GM12878 (cell line): ENCODE measurements around the gene ITSN1. TPM values are rescaled to one million over a fixed set of nuclear protein-coding genes. Genes with fewer than 3 reads are reported as not detected.

Experiments
- ATAC-seq: fragments of 200-7000 bp; cut with Tn5 transposase; 3 replicates; pipeline ENCODE4 v1.9.1; 2020; ENCODE audit warnings: mild to moderate bottlenecking, moderate library complexity
- BruUV-seq: library from RNA; stranded (reverse); fragments of 400-500 nt; replicated peaks from 2 replicates; lab custom pipeline; 2021; lab: Mats Ljungman, UMichigan
- CTCF ChIA-PET: fragments of 300-600 bp; sonication (Branson Sonifier 250); formaldehyde crosslinking; extraction: SDS; loops from one replicate; lab custom pipeline; 2021; ENCODE audit warnings: inconsistent platforms; lab: Yijun Ruan, JAX
- POLR2A ChIA-PET: fragments of 350-600 bp; formaldehyde crosslinking; extraction: SDS; loops from one replicate; lab custom pipeline; 2021; ENCODE audit warnings: inconsistent platforms; lab: Charles Lee
- RAD21 ChIA-PET: fragments of 300-600 bp; sonication (Branson Sonifier 250); formaldehyde crosslinking; loops from one replicate; lab custom pipeline; 2023; ENCODE audit warnings: antibody characterized with exemption; ENCODE audit not compliant: unreplicated experiment; lab: Charles Lee
- SMC1A ChIA-PET: fragments of 300-600 bp; sonication (Branson Sonifier 250); formaldehyde crosslinking; loops from one replicate; lab custom pipeline; 2023; ENCODE audit not compliant: unreplicated experiment, uncharacterized antibody; lab: Charles Lee
- DNase-seq: peaks from one replicate; pipeline ENCODE4 v3.0.0-alpha.2; 2011; ENCODE audit warnings: low read depth, low spot score
- FAIRE-seq: peaks from 3 replicates; lab custom pipeline; 2011; peaks lifted over from hg19 to GRCh38; lab: Jason Lieb, UNC
- H2AFZ ChIP-seq: 2 replicates; pipeline ENCODE4 v1.6.0; 2011; ENCODE audit warnings: low read depth, low read length, control low read depth; ENCODE audit not compliant: control insufficient read depth
- H3K27ac ChIP-seq: 2 replicates; pipeline ENCODE4 v1.5.1; 2011; ENCODE audit warnings: control low read depth; ENCODE audit not compliant: control insufficient read depth, insufficient read depth
- H3K27me3 ChIP-seq, 2 experiments: replicated peaks in 1 of 2; 2 replicates each; pipeline versions ENCODE4 v1.6.0 to v1.6.1; 2011; ENCODE audit warnings: low read length in 1 of 2; ENCODE audit not compliant: control insufficient read depth in 2 of 2, insufficient read depth in 2 of 2
- H3K36me3 ChIP-seq, 2 experiments: 2 replicates each; pipeline ENCODE4 v1.5.1; 2011; ENCODE audit warnings: low read length in 1 of 2; ENCODE audit not compliant: control insufficient read depth in 2 of 2, insufficient read depth in 2 of 2
- H3K4me1 ChIP-seq: 2 replicates; pipeline ENCODE4 v1.6.1; 2011; ENCODE audit warnings: mild to moderate bottlenecking, low read length, moderate library complexity, mixed read lengths; ENCODE audit not compliant: control insufficient read depth, insufficient read depth
- H3K4me2 ChIP-seq: 2 replicates; pipeline ENCODE4 v1.6.0; 2011; ENCODE audit warnings: control low read depth; ENCODE audit not compliant: control insufficient read depth, insufficient read depth
- H3K4me3 ChIP-seq: fragments of 200-600 bp; sonication (generic); 2 replicates; pipeline ENCODE4 v1.5.1; 2016
- H3K79me2 ChIP-seq: 2 replicates; pipeline ENCODE4 v1.6.0; 2011; ENCODE audit warnings: low read length; ENCODE audit not compliant: control insufficient read depth, insufficient read depth
- H3K9ac ChIP-seq: 2 replicates; pipeline ENCODE4 v1.8.0; 2011; ENCODE audit warnings: low read length, control low read depth, mixed read lengths; ENCODE audit not compliant: control insufficient read depth, insufficient read depth
- H3K9me3 ChIP-seq: replicated peaks from 3 replicates; pipeline ENCODE4 v1.5.1; 2011; ENCODE audit warnings: mild to moderate bottlenecking, low read length; ENCODE audit not compliant: control insufficient read depth, insufficient read depth
- H4K20me1 ChIP-seq: 2 replicates; pipeline ENCODE4 v1.6.0; 2011; ENCODE audit not compliant: control insufficient read depth, insufficient read depth
- ASH2L ChIP-seq: fragments of 300-600, 200-600 bp; sonication (generic); IDR thresholded peaks from 2 replicates; pipeline ENCODE4 v1.6.1; 2017; ENCODE audit warnings: low read depth, mild to moderate bottlenecking, borderline replicate concordance
- BRCA1 ChIP-seq: IDR thresholded peaks from 2 replicates; pipeline ENCODE4 v1.6.1; 2011; ENCODE audit warnings: low read depth, low read length, improper control_type of control experiment
- HSF1 ChIP-seq: fragments of 150-350 bp; IDR thresholded peaks from 2 replicates; pipeline ENCODE4 v1.6.1; 2014; ENCODE audit warnings: mild to moderate bottlenecking, low read depth, low read length
- NRF1 ChIP-seq: conservative IDR thresholded peaks from 2 replicates; pipeline ENCODE4 v1.6.1; 2011; ENCODE audit warnings: mild to moderate bottlenecking, low read depth, low read length, improper control_type of control experiment
- PAX5 ChIP-seq: IDR thresholded peaks from 2 replicates; pipeline ENCODE4 v1.6.1; 2011; ENCODE audit warnings: low read depth, low read length, borderline replicate concordance
- PML ChIP-seq: IDR thresholded peaks from 2 replicates; pipeline ENCODE4 v1.6.1; 2012; ENCODE audit warnings: low read length, inconsistent platforms
- RAD21 ChIP-seq: IDR thresholded peaks from 2 replicates; pipeline ENCODE4 v1.6.1; 2011; ENCODE audit warnings: mild to moderate bottlenecking, low read depth, low read length, moderate library complexity; ENCODE audit not compliant: insufficient read depth
- RBBP5 ChIP-seq: fragments of 200-600 bp; sonication (generic); conservative IDR thresholded peaks from 2 replicates; pipeline ENCODE4 v1.6.1; 2016
- YBX1 ChIP-seq: fragments of 450-650 bp; IDR thresholded peaks from 2 replicates; pipeline ENCODE4 v1.6.1; 2016; ENCODE audit warnings: antibody characterized with exemption
- WGBS: methylation state at CpG from one replicate; pipeline ENCODE4 v1.1.6; 2016; ENCODE audit warnings: low lambda C conversion rate; ENCODE audit not compliant: insufficient replicate concordance, insufficient coverage; ENCODE audit errors: missing lambda C conversion rate; 5-methylcytosine and 5-hydroxymethylcytosine counted together
- in situ Hi-C: fragments of 300-500 bp; cut with MboI; formaldehyde crosslinking; loops from 9 replicates; pipeline ENCODE4 v1.14.3; 2018; ENCODE audit warnings: mixed read lengths
- intact Hi-C: fragments of 100-400 bp; cut with micrococcal nuclease; formaldehyde crosslinking; loops from one replicate; pipeline ENCODE4 v1.14.2; 2022; ENCODE audit not compliant: unreplicated experiment
- polyA plus RNA-seq, 11 experiments: library from polyadenylated mRNA; depleted of rRNA in 4 of 11; unstranded in 6 of 11; stranded (reverse) in 5 of 11; fragments of >200 nt; fragmentation: Nextera tagmentation in 4 of 11; fragmentation: Illumina TruSeq in 1 of 11; extraction: Ambion mirVana in 4 of 11; extraction: Trizol in 1 of 11; gene quantifications; 1 replicate in 1 of 11; 2 replicates in 10 of 11; pipeline versions ENCODE4 v1.2.1 to v1.2.3, GENCODE V29; 2011 to 2016; ENCODE audit warnings: inconsistent platforms in 2 of 11, missing spikeins in 2 of 11, low read depth in 1 of 11
- total RNA-seq, 4 experiments: library from RNA; depleted of rRNA in 3 of 4; stranded (reverse); fragments of >200 nt in 3 of 4; fragmentation: Illumina TruSeq in 1 of 4; extraction: Trizol in 1 of 4; gene quantifications; 2 replicates each; pipeline versions ENCODE4 v1.2.1 to v1.2.3, GENCODE V29; 2013 to 2021
- TF ChIP-seq, protein P1 (sequence below): IDR thresholded peaks from 2 replicates; pipeline ENCODE4 v1.6.1; 2012; ENCODE audit warnings: improper control_type of control experiment, low read depth, low read length; ENCODE audit not compliant: insufficient replicate concordance
- TF ChIP-seq, protein P2 (sequence below): fragments of 450-650 bp; IDR thresholded peaks from 2 replicates; pipeline ENCODE4 v1.6.1; 2014; ENCODE audit warnings: mild to moderate bottlenecking

The ITSN1 gene
- total and polyA plus RNA-seq, 10 of the 15 experiments (the other 5 are each of a cell fraction or from before 2014, with no cell fraction given): 0.89 to 10.6 (median 4.8) TPM

GRCh38 chr21:33936301-33937038 lies 294.2 kb downstream of the ITSN1 start (continued):
- TF ChIP-seq, protein P1, sequence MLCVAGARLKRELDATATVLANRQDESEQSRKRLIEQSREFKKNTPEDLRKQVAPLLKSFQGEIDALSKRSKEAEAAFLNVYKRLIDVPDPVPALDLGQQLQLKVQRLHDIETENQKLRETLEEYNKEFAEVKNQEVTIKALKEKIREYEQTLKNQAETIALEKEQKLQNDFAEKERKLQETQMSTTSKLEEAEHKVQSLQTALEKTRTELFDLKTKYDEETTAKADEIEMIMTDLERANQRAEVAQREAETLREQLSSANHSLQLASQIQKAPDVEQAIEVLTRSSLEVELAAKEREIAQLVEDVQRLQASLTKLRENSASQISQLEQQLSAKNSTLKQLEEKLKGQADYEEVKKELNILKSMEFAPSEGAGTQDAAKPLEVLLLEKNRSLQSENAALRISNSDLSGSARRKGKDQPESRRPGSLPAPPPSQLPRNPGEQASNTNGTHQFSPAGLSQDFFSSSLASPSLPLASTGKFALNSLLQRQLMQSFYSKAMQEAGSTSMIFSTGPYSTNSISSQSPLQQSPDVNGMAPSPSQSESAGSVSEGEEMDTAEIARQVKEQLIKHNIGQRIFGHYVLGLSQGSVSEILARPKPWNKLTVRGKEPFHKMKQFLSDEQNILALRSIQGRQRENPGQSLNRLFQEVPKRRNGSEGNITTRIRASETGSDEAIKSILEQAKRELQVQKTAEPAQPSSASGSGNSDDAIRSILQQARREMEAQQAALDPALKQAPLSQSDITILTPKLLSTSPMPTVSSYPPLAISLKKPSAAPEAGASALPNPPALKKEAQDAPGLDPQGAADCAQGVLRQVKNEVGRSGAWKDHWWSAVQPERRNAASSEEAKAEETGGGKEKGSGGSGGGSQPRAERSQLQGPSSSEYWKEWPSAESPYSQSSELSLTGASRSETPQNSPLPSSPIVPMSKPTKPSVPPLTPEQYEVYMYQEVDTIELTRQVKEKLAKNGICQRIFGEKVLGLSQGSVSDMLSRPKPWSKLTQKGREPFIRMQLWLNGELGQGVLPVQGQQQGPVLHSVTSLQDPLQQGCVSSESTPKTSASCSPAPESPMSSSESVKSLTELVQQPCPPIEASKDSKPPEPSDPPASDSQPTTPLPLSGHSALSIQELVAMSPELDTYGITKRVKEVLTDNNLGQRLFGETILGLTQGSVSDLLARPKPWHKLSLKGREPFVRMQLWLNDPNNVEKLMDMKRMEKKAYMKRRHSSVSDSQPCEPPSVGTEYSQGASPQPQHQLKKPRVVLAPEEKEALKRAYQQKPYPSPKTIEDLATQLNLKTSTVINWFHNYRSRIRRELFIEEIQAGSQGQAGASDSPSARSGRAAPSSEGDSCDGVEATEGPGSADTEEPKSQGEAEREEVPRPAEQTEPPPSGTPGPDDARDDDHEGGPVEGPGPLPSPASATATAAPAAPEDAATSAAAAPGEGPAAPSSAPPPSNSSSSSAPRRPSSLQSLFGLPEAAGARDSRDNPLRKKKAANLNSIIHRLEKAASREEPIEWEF: no peak
- TF ChIP-seq NRF1: no peak

DNA sequence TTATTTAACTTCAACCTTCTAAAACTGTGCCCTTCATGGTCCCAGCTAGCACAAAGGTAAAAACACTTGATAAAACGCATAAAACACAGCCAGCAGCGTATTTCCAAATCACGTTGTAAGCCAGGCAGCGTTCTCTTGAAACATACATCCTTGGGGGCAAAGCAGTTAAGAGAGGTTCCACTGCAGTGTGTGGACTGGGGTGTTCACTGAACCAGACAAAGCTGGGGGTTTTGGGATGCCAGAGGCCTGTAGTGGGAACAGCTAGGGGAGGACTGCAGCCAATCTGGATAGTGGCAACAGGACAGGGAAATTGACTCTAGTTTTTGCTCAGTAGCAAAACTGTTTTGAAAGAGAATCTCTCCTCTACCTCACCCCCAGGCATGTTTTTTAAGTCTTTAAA lies 294.8 kb downstream of the ITSN1 start:
- H3K36me3 ChIP-seq: no peaks in the 10 kb centered on the region
- H3K27ac ChIP-seq: no peak overlapping the region
- H3K4me3 ChIP-seq: no peak overlapping the region
- ChIA-PET POLR2A (interaction anchor here (1.1 to 3.3 kb wide), 2 partner anchors 11 to 32 kb away, joined by 3 to 28 read pairs; no protein-coding TSS in a partner anchor), RAD21 (interaction anchor here (0.8 to 5.0 kb wide), 5 partner anchors 11 to 411 kb away, joined by 3 to 35 read pairs (median 5); no protein-coding TSS in a partner anchor), CTCF (interaction anchor here (0.7 to 7.1 kb wide), 3 partner anchors 13 to 411 kb away, joined by 3 to 59 read pairs (median 3); no protein-coding TSS in a partner anchor), SMC1A (interaction anchor here (0.6 to 4.1 kb wide), 13 partner anchors 11 to 621 kb away, joined by 3 to 30 read pairs (median 4); no protein-coding TSS in a partner anchor)
- H3K79me2 ChIP-seq: no peaks in the 10 kb centered on the region
- peaks cover 9% of the 10 kb centered on the region for H3K4me1 ChIP-seq
- H3K4me2 ChIP-seq: no peak overlapping the region
- H4K20me1 ChIP-seq: no peaks in the 10 kb centered on the region
- no peak overlapping the region for H3K9ac ChIP-seq
- H2AFZ ChIP-seq: no peak overlapping the region
- no TSS peak for BruUV-seq
- no peaks in the 10 kb centered on the region; the same call in 2 of the 3 replicates for H3K9me3 ChIP-seq
- FAIRE-seq: no peak
- peak; percentile 25; the same call in 2 of the 3 replicates for ATAC-seq
- intact Hi-C loops: no loop called here
- 96% methylated on average over 4 of the region's 4 CpGs for WGBS
- DNase-seq: no peak
- no peaks in the 10 kb centered on the region for H3K27me3 ChIP-seq
- in situ Hi-C loops: no loop called here
- TF ChIP-seq PML (no peak), RBBP5 (no peak), ASH2L (no peak), RAD21 (no peak), PAX5 (no peak), HSF1 (no peak), YBX1 (no peak), BRCA1 (no peak)
- TF ChIP-seq, protein P2, sequence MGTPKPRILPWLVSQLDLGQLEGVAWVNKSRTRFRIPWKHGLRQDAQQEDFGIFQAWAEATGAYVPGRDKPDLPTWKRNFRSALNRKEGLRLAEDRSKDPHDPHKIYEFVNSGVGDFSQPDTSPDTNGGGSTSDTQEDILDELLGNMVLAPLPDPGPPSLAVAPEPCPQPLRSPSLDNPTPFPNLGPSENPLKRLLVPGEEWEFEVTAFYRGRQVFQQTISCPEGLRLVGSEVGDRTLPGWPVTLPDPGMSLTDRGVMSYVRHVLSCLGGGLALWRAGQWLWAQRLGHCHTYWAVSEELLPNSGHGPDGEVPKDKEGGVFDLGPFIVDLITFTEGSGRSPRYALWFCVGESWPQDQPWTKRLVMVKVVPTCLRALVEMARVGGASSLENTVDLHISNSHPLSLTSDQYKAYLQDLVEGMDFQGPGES: no peak
